WERI-Rb-1 (cell line): ENCODE results near the gene RPS17.
A peak's percentile ranks its signal among the peaks of the same experiment; 100 is the strongest.

ENCODE experiments used
- DNase-seq: peaks from one replicate; pipeline ENCODE4 v3.0.0-alpha.2; 2020
- H3K27ac ChIP-seq: fragments of 250-450 bp; sonication (Bioruptor Pico); 2 replicates; pipeline ENCODE4 v1.5.1; 2020; ENCODE audit warnings: mild to moderate bottlenecking, moderate library complexity
- H3K27me3 ChIP-seq: fragments of 250-450 bp; sonication (Bioruptor Pico); 2 replicates; pipeline ENCODE4 v1.5.1; 2021; ENCODE audit warnings: mild to moderate bottlenecking, low read depth, moderate library complexity; ENCODE audit not compliant: insufficient read depth, severe bottlenecking
- H3K36me3 ChIP-seq: fragments of 250-450 bp; sonication (Bioruptor Pico); 2 replicates; pipeline ENCODE4 v1.5.1; 2020; ENCODE audit warnings: mild to moderate bottlenecking, moderate library complexity
- H3K4me3 ChIP-seq: 2 replicates; pipeline ENCODE4 v1.5.1; 2011; ENCODE audit warnings: low read depth, mild to moderate bottlenecking, control low read depth, low read length
- H3K9me3 ChIP-seq: fragments of 250-450 bp; sonication (Bioruptor Pico); 2 replicates; pipeline ENCODE4 v1.5.1; 2021; ENCODE audit warnings: mild to moderate bottlenecking, moderate library complexity; ENCODE audit not compliant: severe bottlenecking
- TF ChIP-seq, protein P1 (sequence below): IDR thresholded peaks from 2 replicates; pipeline ENCODE4 v1.5.1; 2011; ENCODE audit warnings: low read depth, mild to moderate bottlenecking, control low read depth, inconsistent platforms, low read length

RPS17 gene

GRCh38 chr15:82545002-82545401 lies 4.7 kb upstream of the RPS17 start:
- no peak overlapping the region for H3K4me3 ChIP-seq
- no peak overlapping the region for H3K27ac ChIP-seq

GRCh38 chr15:82544431-82544830 lies 4.2 kb upstream of the RPS17 start:
- peaks cover 12% of the 10 kb centered on the region for H3K36me3 ChIP-seq
- no peak for DNase-seq
- H3K27ac ChIP-seq: no peak overlapping the region
- H3K9me3 ChIP-seq: no peaks in the 10 kb centered on the region
- no peaks in the 10 kb centered on the region for H3K27me3 ChIP-seq
- no peak overlapping the region for H3K4me3 ChIP-seq
- TF ChIP-seq, protein P1, sequence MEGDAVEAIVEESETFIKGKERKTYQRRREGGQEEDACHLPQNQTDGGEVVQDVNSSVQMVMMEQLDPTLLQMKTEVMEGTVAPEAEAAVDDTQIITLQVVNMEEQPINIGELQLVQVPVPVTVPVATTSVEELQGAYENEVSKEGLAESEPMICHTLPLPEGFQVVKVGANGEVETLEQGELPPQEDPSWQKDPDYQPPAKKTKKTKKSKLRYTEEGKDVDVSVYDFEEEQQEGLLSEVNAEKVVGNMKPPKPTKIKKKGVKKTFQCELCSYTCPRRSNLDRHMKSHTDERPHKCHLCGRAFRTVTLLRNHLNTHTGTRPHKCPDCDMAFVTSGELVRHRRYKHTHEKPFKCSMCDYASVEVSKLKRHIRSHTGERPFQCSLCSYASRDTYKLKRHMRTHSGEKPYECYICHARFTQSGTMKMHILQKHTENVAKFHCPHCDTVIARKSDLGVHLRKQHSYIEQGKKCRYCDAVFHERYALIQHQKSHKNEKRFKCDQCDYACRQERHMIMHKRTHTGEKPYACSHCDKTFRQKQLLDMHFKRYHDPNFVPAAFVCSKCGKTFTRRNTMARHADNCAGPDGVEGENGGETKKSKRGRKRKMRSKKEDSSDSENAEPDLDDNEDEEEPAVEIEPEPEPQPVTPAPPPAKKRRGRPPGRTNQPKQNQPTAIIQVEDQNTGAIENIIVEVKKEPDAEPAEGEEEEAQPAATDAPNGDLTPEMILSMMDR: no peak

More at GRCh38 chr15:82545002-82545401, 4.7 kb upstream of the RPS17 start:
- H3K27me3 ChIP-seq: no peaks in the 10 kb centered on the region
- TF ChIP-seq, protein P1: no peak
- peaks cover 6% of the 10 kb centered on the region for H3K36me3 ChIP-seq
- no peaks in the 10 kb centered on the region for H3K9me3 ChIP-seq
- no peak for DNase-seq

- TF ChIP-seq, protein P1: no peak
- DNase-seq: no peak
- Histone ChIP-seq H3K36me3 (peaks cover 18% of the 10 kb centered on the region), H3K27me3 (no peaks in the 10 kb centered on the region), H3K27ac (no peak overlapping the region), H3K4me3 (no peak overlapping the region), H3K9me3 (no peaks in the 10 kb centered on the region)
These were observed 2.9 kb upstream of the RPS17 start for GRCh38 chr15:82543160-82543559.

- peak; percentile 29 for DNase-seq
- Histone ChIP-seq H3K27ac (peak overlapping the region; percentile 82), H3K9me3 (no peaks in the 10 kb centered on the region), H3K36me3 (peaks cover 39% of the 10 kb centered on the region), H3K4me3 (peak overlapping the region; percentile 99), H3K27me3 (no peaks in the 10 kb centered on the region)
- TF ChIP-seq, protein P1: no peak
These were observed 751 bp upstream of the RPS17 start for GRCh38 chr15:82540984-82541431.

DNA sequence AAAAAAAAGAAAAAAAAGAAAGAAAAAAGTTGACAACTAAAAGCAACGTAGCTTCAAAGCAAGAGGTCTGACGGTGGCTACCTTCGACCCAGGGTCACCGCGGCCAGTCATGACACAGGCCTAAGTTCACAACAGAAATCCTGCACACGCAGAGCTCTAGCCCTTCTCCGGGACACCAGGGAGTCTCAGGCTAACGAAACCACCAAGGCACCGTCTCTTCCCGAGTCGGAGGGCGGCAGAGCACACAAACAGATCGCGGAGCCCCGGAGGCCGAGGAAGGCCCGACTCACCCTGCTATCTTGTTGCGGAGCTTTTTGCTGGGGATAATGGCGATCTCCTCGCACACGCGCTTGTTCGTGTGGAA lies 584 bp downstream of the RPS17 start:
- Histone ChIP-seq H3K9me3 (no peaks in the 10 kb centered on the region), H3K27me3 (no peaks in the 10 kb centered on the region), H3K27ac (peak overlapping the region; percentile 87), H3K4me3 (peak overlapping the region; percentile 99), H3K36me3 (peaks cover 52% of the 10 kb centered on the region)
- no peak for DNase-seq
- TF ChIP-seq, protein P1: no peak

DNA sequence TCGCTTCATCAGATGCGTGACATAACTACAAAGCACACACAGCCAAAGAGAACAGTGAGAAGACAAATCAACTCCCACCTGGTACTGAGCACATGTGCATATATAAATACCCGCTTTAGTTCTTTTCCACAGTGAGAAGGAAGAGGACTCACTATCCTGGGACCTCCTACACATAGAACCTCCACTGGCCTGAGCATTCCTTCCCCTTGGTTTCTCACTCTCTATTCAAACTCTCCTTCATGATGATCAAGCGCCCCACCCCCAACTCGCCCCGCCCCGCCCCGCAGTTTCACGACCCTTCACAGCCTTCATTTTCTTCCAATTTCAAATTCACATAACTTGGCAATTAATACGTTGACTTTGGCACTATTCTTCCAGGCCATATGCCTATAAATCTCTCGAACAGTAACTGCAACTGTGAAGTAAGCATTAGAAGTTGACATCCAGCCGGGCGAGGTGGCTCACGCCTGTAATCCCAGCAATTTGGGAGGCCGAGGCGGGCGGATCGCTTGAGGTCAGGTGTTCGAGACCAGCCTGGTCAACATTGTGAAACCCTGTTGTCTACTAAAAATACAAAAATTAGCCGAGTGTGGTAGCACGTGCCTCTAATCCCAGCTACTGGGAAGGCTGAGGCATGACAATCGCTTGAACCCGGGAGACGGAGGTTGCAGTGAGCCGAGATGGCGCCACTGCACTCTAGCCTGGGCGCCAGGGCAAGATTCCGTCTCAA lies 1.1 kb downstream of the RPS17 start:
- no peaks in the 10 kb centered on the region for H3K9me3 ChIP-seq
- H3K36me3 ChIP-seq: peaks cover 57% of the 10 kb centered on the region
- no peaks in the 10 kb centered on the region for H3K27me3 ChIP-seq
- no peak for DNase-seq
- H3K4me3 ChIP-seq: peak overlapping the region; percentile 99
- H3K27ac ChIP-seq: peak overlapping the region; percentile 87
- TF ChIP-seq, protein P1: no peak
